ENCODE data around the gene CCL25. TPM values are rescaled to one million over a fixed set of nuclear protein-coding genes. Genes with fewer than 3 reads are reported as not detected.

Gene CCL25
- total RNA-seq, 1 donor from 2014 or later = not detected

- Histone ChIP-seq H4K20me1 (ENCODE audit: low read depth) (no peaks in the 10 kb centered on the region), H3K27me3 (no peaks in the 10 kb centered on the region), H3K4me2 (no peak overlapping the region), H3F3A (ENCODE audit: low read depth) (peaks cover 11% of the 10 kb centered on the region), H3K27ac (no peak overlapping the region), H3K36me3 (peaks cover 7% of the 10 kb centered on the region), H3K4me3 (no peak overlapping the region), H3K4me1 (peaks cover 8% of the 10 kb centered on the region), H2AFZ (replicated peaks) (no peak overlapping the region), H3K79me2 (ENCODE audit: low read depth) (no peaks in the 10 kb centered on the region), H3K9me3 (ENCODE audit: low read depth) (no peaks in the 10 kb centered on the region), H3K9ac (no peak overlapping the region)
- H3K4me1 Mint-ChIP-seq = peaks cover 14% of the 10 kb centered on the region
- H3K9me3 Mint-ChIP-seq = no peaks in the 10 kb centered on the region
- DNase-seq (ENCODE audit: low spot score) = no peak
- no peak overlapping the region for H3K27ac Mint-ChIP-seq
- TF ChIP-seq EZH2 (IDR thresholded peaks at IDR 0.05) = no peak
- TF ChIP-seq CTCF (IDR thresholded peaks at IDR 0.05) = no peak
- TF ChIP-seq EZH2phosphoT487 (IDR thresholded peaks at IDR 0.05) = no peak
- H3K27me3 Mint-ChIP-seq (ENCODE audit: insufficient read depth, low read depth) = peaks cover 6% of the 10 kb centered on the region
- H3K36me3 Mint-ChIP-seq = peaks cover 6% of the 10 kb centered on the region
- H3K4me3 Mint-ChIP-seq = no peak overlapping the region
Observed at GRCh38 chr19:8087876-8088275, 35.3 kb downstream of the CCL25 start.

DNA sequence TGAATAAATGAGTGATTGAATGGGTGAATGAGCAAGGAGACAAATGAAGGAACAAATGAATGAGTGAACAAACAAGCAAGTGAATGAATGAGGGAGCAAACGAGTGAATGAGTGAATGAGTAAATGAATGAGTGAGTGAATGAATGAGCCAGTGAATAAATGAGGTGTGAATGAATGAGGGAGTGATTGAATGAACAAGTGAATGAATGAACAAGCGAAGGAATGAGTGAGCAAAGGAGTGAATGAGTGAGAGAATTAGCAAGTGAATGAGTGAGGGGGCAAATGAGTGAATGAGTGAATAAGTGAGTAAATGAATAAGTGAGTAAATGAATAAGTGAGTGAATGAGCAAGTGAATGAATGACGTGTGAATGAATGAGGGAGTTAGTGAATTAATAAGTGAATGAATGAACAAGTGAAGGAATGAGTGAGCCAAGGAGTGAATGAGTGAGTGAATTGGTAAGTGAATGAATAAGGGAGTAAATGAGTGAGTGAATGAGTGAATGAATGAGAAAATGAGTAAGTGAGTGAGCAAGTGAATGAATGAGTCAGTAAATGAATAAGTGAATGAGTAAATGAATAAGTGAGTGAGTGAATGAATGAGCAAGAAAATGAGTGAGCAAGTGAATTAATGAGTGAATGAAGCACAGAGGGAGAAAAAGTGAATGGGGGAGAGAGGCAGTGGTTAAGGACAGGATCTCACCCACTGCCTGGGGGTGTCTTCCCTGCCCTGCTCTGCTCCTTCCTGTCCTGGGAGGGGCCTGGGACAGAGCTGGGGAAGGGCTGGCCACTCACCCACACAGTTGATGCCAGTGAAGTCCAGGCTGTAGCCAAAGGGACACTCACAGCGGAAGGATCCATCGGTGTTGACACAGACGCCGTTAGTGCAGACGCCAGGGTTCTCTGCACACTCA lies 36.4 kb downstream of the CCL25 start:
- no peak overlapping the region for H3K4me2 ChIP-seq
- H3K79me2 ChIP-seq (ENCODE audit: low read depth) = no peaks in the 10 kb centered on the region
- no peak for DNase-seq (ENCODE audit: low spot score)
- peaks cover 9% of the 10 kb centered on the region for H3K36me3 ChIP-seq
- Mint-ChIP-seq H3K36me3 (peaks cover 12% of the 10 kb centered on the region), H3K4me1 (peaks cover 13% of the 10 kb centered on the region), H3K9me3 (peaks cover 2% of the 10 kb centered on the region), H3K4me3 (no peak overlapping the region), H3K27me3 (ENCODE audit: insufficient read depth, low read depth) (peaks cover 6% of the 10 kb centered on the region), H3K27ac (no peak overlapping the region)
- H3K27ac ChIP-seq = no peak overlapping the region
- no peaks in the 10 kb centered on the region for H4K20me1 ChIP-seq (ENCODE audit: low read depth)
- peaks cover 8% of the 10 kb centered on the region for H3K4me1 ChIP-seq
- H3K9me3 ChIP-seq (ENCODE audit: low read depth) = no peaks in the 10 kb centered on the region
- no peak overlapping the region for H3K4me3 ChIP-seq
- no peaks in the 10 kb centered on the region for H3K27me3 ChIP-seq
- no peak overlapping the region for H3K9ac ChIP-seq
- H3F3A ChIP-seq (ENCODE audit: low read depth) = peaks cover 11% of the 10 kb centered on the region
- no peak overlapping the region for H2AFZ ChIP-seq (replicated peaks)
- no peak for TF ChIP-seq EZH2 (IDR thresholded peaks at IDR 0.05)
- no peak for TF ChIP-seq CTCF (IDR thresholded peaks at IDR 0.05)
- TF ChIP-seq EZH2phosphoT487 (IDR thresholded peaks at IDR 0.05) = no peak

- Histone ChIP-seq H3K4me2 (no peak overlapping the region), H3K27ac (no peak overlapping the region), H4K20me1 (ENCODE audit: low read depth) (no peaks in the 10 kb centered on the region), H3K4me3 (no peak overlapping the region), H3K79me2 (ENCODE audit: low read depth) (no peaks in the 10 kb centered on the region), H3K9me3 (ENCODE audit: low read depth) (no peaks in the 10 kb centered on the region), H3F3A (ENCODE audit: low read depth) (peaks cover 11% of the 10 kb centered on the region), H3K36me3 (peaks cover 12% of the 10 kb centered on the region), H3K27me3 (no peaks in the 10 kb centered on the region), H3K9ac (no peak overlapping the region), H2AFZ (replicated peaks) (no peak overlapping the region), H3K4me1 (peaks cover 8% of the 10 kb centered on the region)
- Mint-ChIP-seq H3K4me3 (no peak overlapping the region), H3K36me3 (peaks cover 19% of the 10 kb centered on the region), H3K27ac (no peak overlapping the region), H3K27me3 (ENCODE audit: insufficient read depth, low read depth) (peaks cover 6% of the 10 kb centered on the region), H3K9me3 (peaks cover 8% of the 10 kb centered on the region), H3K4me1 (peaks cover 10% of the 10 kb centered on the region)
- TF ChIP-seq EZH2 (IDR thresholded peaks at IDR 0.05) (no peak), CTCF (IDR thresholded peaks at IDR 0.05) (no peak), EZH2phosphoT487 (IDR thresholded peaks at IDR 0.05) (no peak)
- DNase-seq (ENCODE audit: low spot score) = no peak
Observed at GRCh38 chr19:8089664-8090601, 37.4 kb downstream of the CCL25 start.
